GM12878 (cell line): ENCODE results near the gene UBALD2. TPM values are rescaled to one million over a fixed set of nuclear protein-coding genes. Genes with fewer than 3 reads are reported as not detected.

Experiments
- CREB1 ChIP-seq: IDR thresholded peaks from 2 replicates; pipeline ENCODE4 v1.6.1; 2012; ENCODE audit warnings: low read depth, mild to moderate bottlenecking, inconsistent platforms
- EED ChIP-seq: sonication (generic); IDR thresholded peaks from 2 replicates; pipeline ENCODE4 v1.6.1; 2016; ENCODE audit warnings: antibody characterized with exemption, low read depth
- SPI1 ChIP-seq: IDR thresholded peaks from 2 replicates; pipeline ENCODE4 v1.6.1; 2011; ENCODE audit warnings: low read depth, mild to moderate bottlenecking, low read length, moderate library complexity, borderline replicate concordance; ENCODE audit not compliant: insufficient read depth
- polyA plus RNA-seq, 11 experiments: library from polyadenylated mRNA; depleted of rRNA in 4 of 11; unstranded in 6 of 11; stranded (reverse) in 5 of 11; fragments of >200 nt; fragmentation: Nextera tagmentation in 4 of 11; fragmentation: Illumina TruSeq in 1 of 11; extraction: Ambion mirVana in 4 of 11; extraction: Trizol in 1 of 11; gene quantifications; 1 replicate in 1 of 11; 2 replicates in 10 of 11; pipeline versions ENCODE4 v1.2.1 to v1.2.3, GENCODE V29; 2011 to 2016; ENCODE audit warnings: inconsistent platforms in 2 of 11, missing spikeins in 2 of 11, low read depth in 1 of 11
- total RNA-seq, 4 experiments: library from RNA; depleted of rRNA in 3 of 4; stranded (reverse); fragments of >200 nt in 3 of 4; fragmentation: Illumina TruSeq in 1 of 4; extraction: Trizol in 1 of 4; gene quantifications; 2 replicates each; pipeline versions ENCODE4 v1.2.1 to v1.2.3, GENCODE V29; 2013 to 2021
- TF ChIP-seq, protein P1 (sequence below), 3 experiments: IDR thresholded peaks in 2 of 3; conservative IDR thresholded peaks in 1 of 3; 2 replicates each; pipeline ENCODE4 v1.5.1; 2011; ENCODE audit warnings: low read depth in 3 of 3, low read length in 3 of 3, mild to moderate bottlenecking in 3 of 3, control low read depth in 2 of 3, moderate library complexity in 2 of 3, inconsistent platforms in 1 of 3, mixed read lengths in 1 of 3; ENCODE audit not compliant: control insufficient read depth in 2 of 3, insufficient read depth in 1 of 3; ENCODE audit errors: extremely low read depth in 1 of 3
- TF ChIP-seq, protein P2 (sequence below): fragments of 450-650 bp; IDR thresholded peaks from 2 replicates; pipeline ENCODE4 v1.6.1; 2016; ENCODE audit warnings: mild to moderate bottlenecking

Gene UBALD2
- total and polyA plus RNA-seq, 10 of the 15 experiments (the other 5 are each of a cell fraction or from before 2014, with no cell fraction given): 2.8 to 165 (median 20.6) TPM

DNA sequence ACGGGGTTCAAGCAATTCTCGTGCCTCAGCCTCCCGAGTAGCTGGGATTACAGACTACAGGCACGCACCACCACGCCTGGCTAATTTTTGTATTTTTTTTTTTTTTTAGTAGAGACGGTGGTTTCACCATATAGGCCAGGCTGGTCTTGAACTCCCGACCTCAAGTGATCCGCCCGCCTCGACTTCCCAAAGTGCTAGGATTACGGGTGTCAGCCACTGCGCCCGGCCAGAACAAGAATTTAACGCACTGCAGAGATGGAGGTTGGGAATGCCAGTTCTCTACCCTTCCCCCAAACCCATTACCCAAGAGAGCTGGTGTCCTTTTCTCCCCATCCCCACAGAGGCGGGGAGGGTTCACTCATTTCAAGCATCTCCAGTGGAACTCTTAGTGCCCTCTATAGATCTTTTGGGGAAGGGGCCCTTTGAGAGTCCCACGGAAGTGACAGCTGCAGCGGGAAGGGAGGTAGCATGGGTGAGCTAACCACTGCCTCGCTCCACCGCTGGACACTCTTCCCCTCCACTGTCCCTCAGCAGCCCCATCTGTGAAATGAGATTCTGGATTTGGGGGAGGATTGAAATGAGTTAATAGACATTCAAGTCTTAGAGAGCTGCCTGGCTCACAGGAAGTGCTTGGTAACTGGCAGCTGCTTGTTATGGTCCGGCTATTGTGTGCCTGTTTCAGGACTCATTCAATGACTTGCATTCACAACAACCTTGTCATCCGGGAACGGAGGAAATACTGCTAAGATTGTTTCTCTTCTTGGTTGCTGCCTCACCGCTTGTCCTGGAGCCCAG is 3.5 kb upstream of the UBALD2 start (continued):
- TF ChIP-seq, protein P1, sequence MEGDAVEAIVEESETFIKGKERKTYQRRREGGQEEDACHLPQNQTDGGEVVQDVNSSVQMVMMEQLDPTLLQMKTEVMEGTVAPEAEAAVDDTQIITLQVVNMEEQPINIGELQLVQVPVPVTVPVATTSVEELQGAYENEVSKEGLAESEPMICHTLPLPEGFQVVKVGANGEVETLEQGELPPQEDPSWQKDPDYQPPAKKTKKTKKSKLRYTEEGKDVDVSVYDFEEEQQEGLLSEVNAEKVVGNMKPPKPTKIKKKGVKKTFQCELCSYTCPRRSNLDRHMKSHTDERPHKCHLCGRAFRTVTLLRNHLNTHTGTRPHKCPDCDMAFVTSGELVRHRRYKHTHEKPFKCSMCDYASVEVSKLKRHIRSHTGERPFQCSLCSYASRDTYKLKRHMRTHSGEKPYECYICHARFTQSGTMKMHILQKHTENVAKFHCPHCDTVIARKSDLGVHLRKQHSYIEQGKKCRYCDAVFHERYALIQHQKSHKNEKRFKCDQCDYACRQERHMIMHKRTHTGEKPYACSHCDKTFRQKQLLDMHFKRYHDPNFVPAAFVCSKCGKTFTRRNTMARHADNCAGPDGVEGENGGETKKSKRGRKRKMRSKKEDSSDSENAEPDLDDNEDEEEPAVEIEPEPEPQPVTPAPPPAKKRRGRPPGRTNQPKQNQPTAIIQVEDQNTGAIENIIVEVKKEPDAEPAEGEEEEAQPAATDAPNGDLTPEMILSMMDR (IDR thresholded peaks at IDR 0.05 in 2 of 3, conservative IDR thresholded peaks at IDR 0.05 in 1 of 3; ENCODE audit: control insufficient read depth in 2 of 3, extremely low read depth in 1 of 3, insufficient read depth in 1 of 3, low read depth in 3 of 3, low read length in 3 of 3): no peak
- TF ChIP-seq CREB1: no peak
- TF ChIP-seq SPI1: 0 out of 2 replicates have a peak, but pooled peaks have one; percentile 1
- TF ChIP-seq, protein P2, sequence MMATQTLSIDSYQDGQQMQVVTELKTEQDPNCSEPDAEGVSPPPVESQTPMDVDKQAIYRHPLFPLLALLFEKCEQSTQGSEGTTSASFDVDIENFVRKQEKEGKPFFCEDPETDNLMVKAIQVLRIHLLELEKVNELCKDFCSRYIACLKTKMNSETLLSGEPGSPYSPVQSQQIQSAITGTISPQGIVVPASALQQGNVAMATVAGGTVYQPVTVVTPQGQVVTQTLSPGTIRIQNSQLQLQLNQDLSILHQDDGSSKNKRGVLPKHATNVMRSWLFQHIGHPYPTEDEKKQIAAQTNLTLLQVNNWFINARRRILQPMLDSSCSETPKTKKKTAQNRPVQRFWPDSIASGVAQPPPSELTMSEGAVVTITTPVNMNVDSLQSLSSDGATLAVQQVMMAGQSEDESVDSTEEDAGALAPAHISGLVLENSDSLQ: peak; percentile 51
- peak; percentile 34 for TF ChIP-seq EED
- TF ChIP-seq, all 136 proteins: peak for 12
